OCI-LY1 (cell line): Measurements from ENCODE around the gene S100PBP.

Experiments used
- H2AFZ ChIP-seq: fragments of 200-600 bp; sonication (generic), shearing (Covaris generic); 2 replicates; pipeline ENCODE4 v1.6.0; 2014; ENCODE audit warnings: antibody characterized with exemption, mild to moderate bottlenecking, low read length
- H3F3A ChIP-seq: fragments of 200-600 bp; sonication (generic), shearing (Covaris generic); 2 replicates; pipeline ENCODE4 v1.6.0; 2014; ENCODE audit warnings: mild to moderate bottlenecking, antibody characterized with exemption, low read length, moderate library complexity; ENCODE audit not compliant: insufficient read depth
- H3K27ac ChIP-seq: fragments of 200-600 bp; sonication (generic); 2 replicates; pipeline ENCODE4 v1.5.1; 2014; ENCODE audit warnings: low read length, mixed run types, mild to moderate bottlenecking, low read depth; ENCODE audit not compliant: poor library complexity, severe bottlenecking
- H3K27me3 ChIP-seq: fragments of 200-600 bp; sonication (generic); 2 replicates; pipeline ENCODE4 v1.6.0; 2014; ENCODE audit warnings: antibody characterized with exemption, mild to moderate bottlenecking, low read length, moderate library complexity; ENCODE audit not compliant: insufficient read depth
- H3K36me3 ChIP-seq: fragments of 200-600 bp; sonication (generic); 2 replicates; pipeline ENCODE4 v1.6.1; 2014; ENCODE audit warnings: mild to moderate bottlenecking, antibody characterized with exemption, low read length, moderate library complexity, mixed read lengths; ENCODE audit not compliant: insufficient read depth
- H3K4me1 ChIP-seq: fragments of 200-600 bp; sonication (generic); 2 replicates; pipeline ENCODE4 v1.5.1; 2014; ENCODE audit warnings: mild to moderate bottlenecking, low read length, moderate library complexity; ENCODE audit not compliant: insufficient read depth, severe bottlenecking
- H3K4me2 ChIP-seq: fragments of 200-600 bp; sonication (generic), shearing (Covaris generic); 2 replicates; pipeline ENCODE4 v1.6.1; 2014; ENCODE audit warnings: low read length
- H3K4me3 ChIP-seq: fragments of 200-600 bp; sonication (generic); 2 replicates; pipeline ENCODE4 v1.5.1; 2014; ENCODE audit warnings: low read length, low read depth, mild to moderate bottlenecking, mixed read lengths; ENCODE audit not compliant: poor library complexity, severe bottlenecking
- H3K79me2 ChIP-seq: fragments of 200-600 bp; shearing (Covaris generic); 2 replicates; pipeline ENCODE4 v1.6.1; 2016; ENCODE audit warnings: mixed run types, low read length, mixed read lengths; ENCODE audit not compliant: insufficient read depth
- H3K9ac ChIP-seq: fragments of 200-600 bp; sonication (generic), shearing (Covaris generic); 2 replicates; pipeline ENCODE4 v1.6.1; 2014; ENCODE audit warnings: mild to moderate bottlenecking, low read length, mixed read lengths
- H3K9me2 ChIP-seq: fragments of 200-600 bp; sonication (generic), shearing (Covaris generic); 2 replicates; pipeline ENCODE4 v1.6.1; 2014; ENCODE audit warnings: low read depth, mild to moderate bottlenecking, low read length, mixed read lengths
- H3K9me3 ChIP-seq: fragments of 200-600 bp; shearing (Covaris generic); 2 replicates; pipeline ENCODE4 v1.6.1; 2014; ENCODE audit warnings: low read length, mixed read lengths
- H4K20me1 ChIP-seq: fragments of 200-600 bp; sonication (generic), shearing (Covaris generic); 2 replicates; pipeline ENCODE4 v1.6.0; 2016; ENCODE audit warnings: mild to moderate bottlenecking, low read length; ENCODE audit not compliant: insufficient read depth
- EZH2 ChIP-seq: fragments of 200-600 bp; sonication (generic), shearing (Covaris generic); IDR thresholded peaks from 2 replicates; pipeline ENCODE4 v1.8.0; 2017; ENCODE audit warnings: borderline replicate concordance, mixed run types, mild to moderate bottlenecking, antibody characterized with exemption, low read length, moderate library complexity, mixed read lengths
- TF ChIP-seq, protein P1 (sequence below): fragments of 200-600 bp; sonication (generic), shearing (Covaris generic); IDR thresholded peaks from 2 replicates; pipeline ENCODE4 v1.5.1; 2017; ENCODE audit warnings: mild to moderate bottlenecking, antibody characterized with exemption, low read length, moderate library complexity, mixed read lengths

The S100PBP gene

DNA sequence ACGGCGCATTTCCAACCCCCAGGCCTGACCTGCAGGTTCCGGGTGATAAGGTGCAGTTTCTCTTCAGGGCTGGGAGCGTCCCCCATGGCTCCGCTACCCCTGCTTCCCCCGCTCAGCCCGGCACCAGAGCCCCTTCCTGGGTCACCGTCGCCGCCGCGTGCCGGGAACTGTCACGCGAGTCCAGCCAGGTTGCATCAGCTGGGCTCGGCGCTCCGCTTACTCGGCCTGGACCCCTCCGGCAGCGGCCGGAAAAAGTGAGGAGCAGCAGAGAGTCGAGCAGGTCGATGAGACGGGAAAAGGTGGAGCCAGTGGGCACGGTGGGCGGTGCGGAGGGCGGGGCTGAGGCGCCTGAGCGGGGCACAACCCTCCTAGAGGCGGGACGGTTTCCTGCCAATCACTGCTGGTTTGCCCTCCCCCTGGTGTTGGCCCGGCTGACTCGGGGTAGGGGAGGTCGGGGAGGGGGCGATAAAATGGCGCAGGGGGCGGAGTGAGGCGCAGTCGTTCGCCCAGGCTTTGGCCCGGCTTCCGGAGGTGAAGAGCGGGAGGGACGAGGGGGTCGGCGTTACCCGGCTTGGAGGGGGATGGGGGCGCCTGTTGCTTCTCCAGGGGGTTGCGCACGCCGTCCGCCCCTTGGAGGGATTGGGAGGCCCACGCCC is at the start of gene S100PBP, which contains the start of gene YARS1:
Gene S100PBP, plus strand, starts transcription at position 495 of the 656 bp plus-strand sequence. CDS start 8,447 bp downstream, outside the sequence.
Gene YARS1, minus strand, starts transcription at position 200 of the 656 bp plus-strand sequence. Its CDS starts 114 bp downstream, at position 86.
- Histone ChIP-seq H2AFZ (no peak within 1 kb of the TSS), H3K79me2 (peaks cover 44% of the 10 kb centered on the region), H4K20me1 (no peaks in the 10 kb centered on the region), H3K27ac (peak within 1 kb of the TSS; percentile 69), H3K9ac (peak within 1 kb of the TSS; percentile 93), H3K4me3 (peak within 1 kb of the TSS; percentile 99), H3F3A (no peaks in the 10 kb centered on the region), H3K4me2 (peak within 1 kb of the TSS; percentile 68), H3K36me3 (peaks cover 29% of the 10 kb centered on the region), H3K9me2 (no peaks in the 10 kb centered on the region), H3K27me3 (no peaks in the 10 kb centered on the region), H3K9me3 (no peaks in the 10 kb centered on the region), H3K4me1 (peaks cover 41% of the 10 kb centered on the region)
- no peak for TF ChIP-seq EZH2
- TF ChIP-seq, protein P1, sequence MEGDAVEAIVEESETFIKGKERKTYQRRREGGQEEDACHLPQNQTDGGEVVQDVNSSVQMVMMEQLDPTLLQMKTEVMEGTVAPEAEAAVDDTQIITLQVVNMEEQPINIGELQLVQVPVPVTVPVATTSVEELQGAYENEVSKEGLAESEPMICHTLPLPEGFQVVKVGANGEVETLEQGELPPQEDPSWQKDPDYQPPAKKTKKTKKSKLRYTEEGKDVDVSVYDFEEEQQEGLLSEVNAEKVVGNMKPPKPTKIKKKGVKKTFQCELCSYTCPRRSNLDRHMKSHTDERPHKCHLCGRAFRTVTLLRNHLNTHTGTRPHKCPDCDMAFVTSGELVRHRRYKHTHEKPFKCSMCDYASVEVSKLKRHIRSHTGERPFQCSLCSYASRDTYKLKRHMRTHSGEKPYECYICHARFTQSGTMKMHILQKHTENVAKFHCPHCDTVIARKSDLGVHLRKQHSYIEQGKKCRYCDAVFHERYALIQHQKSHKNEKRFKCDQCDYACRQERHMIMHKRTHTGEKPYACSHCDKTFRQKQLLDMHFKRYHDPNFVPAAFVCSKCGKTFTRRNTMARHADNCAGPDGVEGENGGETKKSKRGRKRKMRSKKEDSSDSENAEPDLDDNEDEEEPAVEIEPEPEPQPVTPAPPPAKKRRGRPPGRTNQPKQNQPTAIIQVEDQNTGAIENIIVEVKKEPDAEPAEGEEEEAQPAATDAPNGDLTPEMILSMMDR, result no peak

DNA sequence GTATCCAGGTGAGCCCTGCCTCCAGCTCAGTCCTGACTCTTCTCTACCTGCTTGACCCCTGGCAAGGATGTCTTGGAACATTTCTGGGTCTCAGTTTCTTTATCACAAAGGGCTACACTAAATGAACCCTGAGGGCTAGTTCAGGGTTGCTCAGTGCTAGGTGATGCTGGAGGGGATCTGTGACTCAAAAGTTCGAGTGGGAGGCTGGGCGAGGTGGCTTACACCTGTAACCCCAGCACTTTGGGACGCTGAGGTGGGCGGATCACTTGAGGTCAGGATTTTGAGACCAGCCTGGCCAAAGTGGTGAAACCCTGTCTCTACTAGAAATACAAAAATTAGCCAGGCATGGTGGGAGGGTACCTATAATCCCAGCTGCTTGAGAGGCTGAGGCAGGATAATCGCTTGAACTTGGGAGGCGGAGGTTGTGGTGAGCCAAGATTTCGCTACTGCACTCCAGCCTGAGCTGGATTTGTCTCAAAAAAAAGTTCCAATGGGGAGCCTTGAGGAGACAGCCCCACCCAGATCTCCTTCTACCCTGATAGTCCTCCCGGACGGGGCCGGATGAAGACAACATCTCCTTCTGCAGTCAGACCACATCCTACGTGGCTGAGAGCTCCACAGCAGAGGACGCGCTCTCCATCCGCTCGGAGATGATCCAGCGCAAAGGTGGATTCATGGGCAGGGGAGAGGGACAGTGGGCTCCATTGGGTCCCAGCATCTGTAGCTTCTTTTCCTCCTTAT is 49.2 kb upstream of the S100PBP start:
- H3K4me2 ChIP-seq, result no peak overlapping the region

DNA sequence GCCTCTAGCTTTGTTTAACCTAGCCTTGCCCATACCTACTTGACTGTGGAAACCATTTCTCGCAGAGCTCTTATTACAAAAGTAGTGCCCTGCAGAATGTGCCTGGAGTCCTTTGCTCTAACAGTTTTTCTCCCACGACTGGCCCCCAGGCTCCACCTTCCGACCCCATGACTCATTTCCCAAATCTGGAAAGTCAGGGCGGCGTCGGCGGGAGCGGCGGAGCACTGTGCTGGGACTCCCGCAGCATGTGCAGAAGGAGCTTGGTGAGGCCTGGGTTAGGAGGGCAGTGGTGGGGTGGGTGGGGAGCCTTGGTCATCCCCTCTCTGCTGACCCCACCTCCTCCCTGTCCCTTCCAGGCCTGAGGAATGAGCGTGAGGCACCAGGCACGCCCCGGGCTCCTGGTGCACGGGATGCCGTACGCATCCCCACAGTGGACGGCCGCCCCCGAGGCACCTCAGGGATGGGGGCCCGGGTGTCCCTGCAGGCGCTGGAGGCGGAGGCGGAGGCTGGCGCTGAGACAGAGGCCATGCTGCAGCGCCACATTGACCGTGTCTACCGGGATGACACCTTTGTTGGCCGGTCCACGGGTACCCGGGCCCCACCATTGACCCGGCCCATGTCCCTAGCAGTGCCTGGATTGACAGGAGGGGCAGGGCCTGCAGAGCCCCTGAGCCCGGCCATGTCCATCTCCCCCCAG is 47.8 kb upstream of the S100PBP start:
- Histone ChIP-seq H3K27me3 (no peaks in the 10 kb centered on the region), H4K20me1 (no peaks in the 10 kb centered on the region), H3K36me3 (no peaks in the 10 kb centered on the region), H3K4me2 (no peak overlapping the region), H3K27ac (no peak overlapping the region), H3K9me3 (no peaks in the 10 kb centered on the region), H3K9me2 (no peaks in the 10 kb centered on the region), H3K4me1 (no peaks in the 10 kb centered on the region), H3F3A (no peaks in the 10 kb centered on the region), H3K79me2 (no peaks in the 10 kb centered on the region), H2AFZ (no peak overlapping the region), H3K9ac (no peak overlapping the region), H3K4me3 (no peak overlapping the region)
- TF ChIP-seq, protein P1, result no peak
- TF ChIP-seq EZH2, result no peak

More for the DNA sequence above, 49.2 kb upstream of the S100PBP start:
- no peaks in the 10 kb centered on the region for H3K9me2 ChIP-seq
- no peaks in the 10 kb centered on the region for H3K79me2 ChIP-seq
- H3K27me3 ChIP-seq, result no peaks in the 10 kb centered on the region
- H3K36me3 ChIP-seq, result no peaks in the 10 kb centered on the region
- no peak overlapping the region for H3K27ac ChIP-seq
- no peak overlapping the region for H2AFZ ChIP-seq
- H3K9ac ChIP-seq, result no peak overlapping the region
- no peaks in the 10 kb centered on the region for H4K20me1 ChIP-seq
- no peak for TF ChIP-seq EZH2
- TF ChIP-seq, protein P1, result no peak
- no peaks in the 10 kb centered on the region for H3F3A ChIP-seq
- no peaks in the 10 kb centered on the region for H3K9me3 ChIP-seq
- no peak overlapping the region for H3K4me3 ChIP-seq
- H3K4me1 ChIP-seq, result no peaks in the 10 kb centered on the region
